ENCODE results near the gene AMBRA1. TPM values are rescaled to one million over a fixed set of nuclear protein-coding genes. Genes with fewer than 3 reads are reported as not detected.

AMBRA1 gene
- total and polyA plus RNA-seq, 2 of the 8 experiments (the other 6 are each of a cell fraction or from before 2014, with no cell fraction given): 14.2 to 37.4 TPM

DNA sequence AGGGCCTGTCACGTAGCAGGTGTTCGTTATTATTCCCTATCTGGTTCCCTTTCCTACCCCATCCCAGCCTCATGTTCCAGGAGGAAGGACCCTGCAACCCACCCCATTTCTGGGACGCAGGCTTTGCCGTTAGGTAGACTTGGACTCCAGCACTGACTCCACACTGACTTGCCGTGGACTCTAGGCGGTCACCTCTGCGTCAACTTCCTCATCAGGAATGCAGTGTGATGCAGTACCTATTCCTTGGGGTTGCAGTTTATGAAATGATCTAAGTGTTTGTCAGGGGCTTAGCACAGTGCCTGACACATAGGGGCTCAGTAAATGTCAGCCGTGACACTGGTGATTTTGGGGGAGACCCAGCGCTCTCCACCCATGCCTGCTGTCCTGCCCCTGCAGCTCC lies 229.8 kb downstream of the AMBRA1 start (continued):
- TF ChIP-seq, protein P1, sequence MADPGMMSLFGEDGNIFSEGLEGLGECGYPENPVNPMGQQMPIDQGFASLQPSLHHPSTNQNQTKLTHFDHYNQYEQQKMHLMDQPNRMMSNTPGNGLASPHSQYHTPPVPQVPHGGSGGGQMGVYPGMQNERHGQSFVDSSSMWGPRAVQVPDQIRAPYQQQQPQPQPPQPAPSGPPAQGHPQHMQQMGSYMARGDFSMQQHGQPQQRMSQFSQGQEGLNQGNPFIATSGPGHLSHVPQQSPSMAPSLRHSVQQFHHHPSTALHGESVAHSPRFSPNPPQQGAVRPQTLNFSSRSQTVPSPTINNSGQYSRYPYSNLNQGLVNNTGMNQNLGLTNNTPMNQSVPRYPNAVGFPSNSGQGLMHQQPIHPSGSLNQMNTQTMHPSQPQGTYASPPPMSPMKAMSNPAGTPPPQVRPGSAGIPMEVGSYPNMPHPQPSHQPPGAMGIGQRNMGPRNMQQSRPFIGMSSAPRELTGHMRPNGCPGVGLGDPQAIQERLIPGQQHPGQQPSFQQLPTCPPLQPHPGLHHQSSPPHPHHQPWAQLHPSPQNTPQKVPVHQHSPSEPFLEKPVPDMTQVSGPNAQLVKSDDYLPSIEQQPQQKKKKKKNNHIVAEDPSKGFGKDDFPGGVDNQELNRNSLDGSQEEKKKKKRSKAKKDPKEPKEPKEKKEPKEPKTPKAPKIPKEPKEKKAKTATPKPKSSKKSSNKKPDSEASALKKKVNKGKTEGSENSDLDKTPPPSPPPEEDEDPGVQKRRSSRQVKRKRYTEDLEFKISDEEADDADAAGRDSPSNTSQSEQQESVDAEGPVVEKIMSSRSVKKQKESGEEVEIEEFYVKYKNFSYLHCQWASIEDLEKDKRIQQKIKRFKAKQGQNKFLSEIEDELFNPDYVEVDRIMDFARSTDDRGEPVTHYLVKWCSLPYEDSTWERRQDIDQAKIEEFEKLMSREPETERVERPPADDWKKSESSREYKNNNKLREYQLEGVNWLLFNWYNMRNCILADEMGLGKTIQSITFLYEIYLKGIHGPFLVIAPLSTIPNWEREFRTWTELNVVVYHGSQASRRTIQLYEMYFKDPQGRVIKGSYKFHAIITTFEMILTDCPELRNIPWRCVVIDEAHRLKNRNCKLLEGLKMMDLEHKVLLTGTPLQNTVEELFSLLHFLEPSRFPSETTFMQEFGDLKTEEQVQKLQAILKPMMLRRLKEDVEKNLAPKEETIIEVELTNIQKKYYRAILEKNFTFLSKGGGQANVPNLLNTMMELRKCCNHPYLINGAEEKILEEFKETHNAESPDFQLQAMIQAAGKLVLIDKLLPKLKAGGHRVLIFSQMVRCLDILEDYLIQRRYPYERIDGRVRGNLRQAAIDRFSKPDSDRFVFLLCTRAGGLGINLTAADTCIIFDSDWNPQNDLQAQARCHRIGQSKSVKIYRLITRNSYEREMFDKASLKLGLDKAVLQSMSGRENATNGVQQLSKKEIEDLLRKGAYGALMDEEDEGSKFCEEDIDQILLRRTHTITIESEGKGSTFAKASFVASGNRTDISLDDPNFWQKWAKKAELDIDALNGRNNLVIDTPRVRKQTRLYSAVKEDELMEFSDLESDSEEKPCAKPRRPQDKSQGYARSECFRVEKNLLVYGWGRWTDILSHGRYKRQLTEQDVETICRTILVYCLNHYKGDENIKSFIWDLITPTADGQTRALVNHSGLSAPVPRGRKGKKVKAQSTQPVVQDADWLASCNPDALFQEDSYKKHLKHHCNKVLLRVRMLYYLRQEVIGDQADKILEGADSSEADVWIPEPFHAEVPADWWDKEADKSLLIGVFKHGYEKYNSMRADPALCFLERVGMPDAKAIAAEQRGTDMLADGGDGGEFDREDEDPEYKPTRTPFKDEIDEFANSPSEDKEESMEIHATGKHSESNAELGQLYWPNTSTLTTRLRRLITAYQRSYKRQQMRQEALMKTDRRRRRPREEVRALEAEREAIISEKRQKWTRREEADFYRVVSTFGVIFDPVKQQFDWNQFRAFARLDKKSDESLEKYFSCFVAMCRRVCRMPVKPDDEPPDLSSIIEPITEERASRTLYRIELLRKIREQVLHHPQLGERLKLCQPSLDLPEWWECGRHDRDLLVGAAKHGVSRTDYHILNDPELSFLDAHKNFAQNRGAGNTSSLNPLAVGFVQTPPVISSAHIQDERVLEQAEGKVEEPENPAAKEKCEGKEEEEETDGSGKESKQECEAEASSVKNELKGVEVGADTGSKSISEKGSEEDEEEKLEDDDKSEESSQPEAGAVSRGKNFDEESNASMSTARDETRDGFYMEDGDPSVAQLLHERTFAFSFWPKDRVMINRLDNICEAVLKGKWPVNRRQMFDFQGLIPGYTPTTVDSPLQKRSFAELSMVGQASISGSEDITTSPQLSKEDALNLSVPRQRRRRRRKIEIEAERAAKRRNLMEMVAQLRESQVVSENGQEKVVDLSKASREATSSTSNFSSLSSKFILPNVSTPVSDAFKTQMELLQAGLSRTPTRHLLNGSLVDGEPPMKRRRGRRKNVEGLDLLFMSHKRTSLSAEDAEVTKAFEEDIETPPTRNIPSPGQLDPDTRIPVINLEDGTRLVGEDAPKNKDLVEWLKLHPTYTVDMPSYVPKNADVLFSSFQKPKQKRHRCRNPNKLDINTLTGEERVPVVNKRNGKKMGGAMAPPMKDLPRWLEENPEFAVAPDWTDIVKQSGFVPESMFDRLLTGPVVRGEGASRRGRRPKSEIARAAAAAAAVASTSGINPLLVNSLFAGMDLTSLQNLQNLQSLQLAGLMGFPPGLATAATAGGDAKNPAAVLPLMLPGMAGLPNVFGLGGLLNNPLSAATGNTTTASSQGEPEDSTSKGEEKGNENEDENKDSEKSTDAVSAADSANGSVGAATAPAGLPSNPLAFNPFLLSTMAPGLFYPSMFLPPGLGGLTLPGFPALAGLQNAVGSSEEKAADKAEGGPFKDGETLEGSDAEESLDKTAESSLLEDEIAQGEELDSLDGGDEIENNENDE (IDR thresholded peaks at IDR 0.05; ENCODE audit: insufficient replicate concordance, low read length): no peak
- TF ChIP-seq SP1 (IDR thresholded peaks at IDR 0.05; ENCODE audit: low read depth, low read length) (no peak), SIRT6 (IDR thresholded peaks at IDR 0.05; ENCODE audit: low read length) (no peak), NANOG (IDR thresholded peaks at IDR 0.05; ENCODE audit: insufficient read depth, low read depth, low read length, poor library complexity, severe bottlenecking) (no peak), YY1 (IDR thresholded peaks at IDR 0.05; ENCODE audit: low read depth, low read length) (no peak), MAFK (IDR thresholded peaks at IDR 0.05; ENCODE audit: low read depth, low read length) (no peak)

All from H1 (cell line).